ENCODE measurements around the gene PRM1.

DNA sequence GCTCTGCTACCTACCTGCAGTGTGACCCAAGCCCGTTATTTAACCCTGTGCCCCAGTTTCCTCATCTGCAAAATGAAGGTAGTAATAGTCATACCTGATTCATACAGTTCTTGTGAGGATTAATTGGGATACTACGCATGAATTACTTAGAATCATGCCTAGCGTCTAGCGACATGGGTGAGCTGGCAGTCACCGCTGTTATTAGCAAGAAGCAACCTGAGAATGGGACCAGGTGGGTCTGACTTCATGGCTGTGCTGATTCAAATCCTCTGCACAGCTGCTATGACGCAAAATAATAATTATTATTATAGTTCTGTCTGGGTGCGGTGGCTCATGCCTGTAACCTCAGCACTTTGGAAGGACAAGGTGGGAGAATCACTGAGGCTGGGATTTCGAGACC is 33.0 kb downstream of the PRM1 start:
- TF ChIP-seq, protein P1, sequence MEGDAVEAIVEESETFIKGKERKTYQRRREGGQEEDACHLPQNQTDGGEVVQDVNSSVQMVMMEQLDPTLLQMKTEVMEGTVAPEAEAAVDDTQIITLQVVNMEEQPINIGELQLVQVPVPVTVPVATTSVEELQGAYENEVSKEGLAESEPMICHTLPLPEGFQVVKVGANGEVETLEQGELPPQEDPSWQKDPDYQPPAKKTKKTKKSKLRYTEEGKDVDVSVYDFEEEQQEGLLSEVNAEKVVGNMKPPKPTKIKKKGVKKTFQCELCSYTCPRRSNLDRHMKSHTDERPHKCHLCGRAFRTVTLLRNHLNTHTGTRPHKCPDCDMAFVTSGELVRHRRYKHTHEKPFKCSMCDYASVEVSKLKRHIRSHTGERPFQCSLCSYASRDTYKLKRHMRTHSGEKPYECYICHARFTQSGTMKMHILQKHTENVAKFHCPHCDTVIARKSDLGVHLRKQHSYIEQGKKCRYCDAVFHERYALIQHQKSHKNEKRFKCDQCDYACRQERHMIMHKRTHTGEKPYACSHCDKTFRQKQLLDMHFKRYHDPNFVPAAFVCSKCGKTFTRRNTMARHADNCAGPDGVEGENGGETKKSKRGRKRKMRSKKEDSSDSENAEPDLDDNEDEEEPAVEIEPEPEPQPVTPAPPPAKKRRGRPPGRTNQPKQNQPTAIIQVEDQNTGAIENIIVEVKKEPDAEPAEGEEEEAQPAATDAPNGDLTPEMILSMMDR (IDR thresholded peaks at IDR 0.05), result no peak
- TF ChIP-seq POLR2A (IDR thresholded peaks at IDR 0.05), result no peak
